HG03135 (cell line): ENCODE measurements around the gene WDR64.
"Not testable (repeated sequence)": the region's sequence is repeated elsewhere in the genome, so short reads cannot be mapped to it uniquely, and the experiment has no call there.

Experiments used
- ATAC-seq: cut with Tn5 transposase; IDR thresholded peaks from one replicate; pipeline ENCODE4 v1.9.1; 2021; ENCODE audit warnings: mild to moderate bottlenecking, moderate library complexity; ENCODE audit not compliant: unreplicated experiment

WDR64 gene

DNA sequence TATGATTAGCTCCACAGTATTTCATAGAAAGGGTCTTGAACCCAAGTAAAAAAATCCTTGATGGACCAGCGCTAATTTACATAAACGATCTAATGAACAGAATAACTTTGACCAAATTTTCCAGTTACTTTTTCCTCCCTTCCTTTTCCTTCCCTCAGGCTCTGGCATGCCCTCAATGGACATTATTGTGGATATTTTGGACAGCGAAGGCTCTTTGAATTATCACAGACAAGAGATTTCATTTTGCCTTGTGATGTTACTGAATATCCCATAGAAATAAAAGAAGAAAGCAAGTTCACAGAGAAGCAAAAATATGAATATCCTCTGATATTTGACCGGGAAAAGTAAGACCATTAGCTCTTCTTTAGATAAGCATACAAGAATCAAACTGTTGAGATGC lies 135.6 kb downstream of the WDR64 start:
- no peak for ATAC-seq

DNA sequence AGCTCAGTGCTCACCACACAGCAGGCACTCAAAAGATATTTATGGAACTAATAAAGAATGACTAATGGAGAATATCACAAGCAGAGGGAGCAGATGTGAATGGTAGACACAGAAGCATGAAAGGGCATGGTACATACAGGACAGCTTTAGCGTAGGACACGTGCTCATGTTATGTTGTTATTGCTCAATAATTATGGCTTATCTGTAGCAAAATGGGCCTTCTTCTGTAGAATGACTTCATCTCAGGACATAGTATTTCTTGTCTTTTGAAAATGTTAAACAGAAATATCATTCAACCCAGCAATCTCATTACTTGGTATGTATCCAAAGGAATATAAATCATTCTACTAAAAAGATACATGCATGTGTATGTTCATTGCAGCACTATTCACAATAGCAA lies 137.0 kb downstream of the WDR64 start:
- ATAC-seq, result no peak

DNA sequence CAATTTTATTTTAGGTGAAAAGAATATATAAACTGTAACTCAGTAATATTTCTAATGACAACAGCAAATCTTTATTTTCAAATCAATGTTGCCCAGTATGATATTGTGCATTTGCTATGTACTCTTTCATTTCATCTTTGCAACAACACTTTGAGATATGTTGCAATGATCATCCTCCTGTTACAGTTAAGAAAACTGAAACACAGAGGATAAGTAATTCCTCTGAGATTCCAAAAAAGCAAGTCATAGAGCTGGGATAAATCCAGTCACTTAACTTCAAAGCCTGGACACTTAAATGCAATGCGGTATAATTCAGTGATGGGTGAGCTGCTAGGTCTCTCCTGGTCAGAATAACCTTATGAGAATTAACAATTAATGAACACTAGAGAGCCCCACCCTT lies 147.3 kb downstream of the WDR64 start:
- no peak for ATAC-seq

DNA sequence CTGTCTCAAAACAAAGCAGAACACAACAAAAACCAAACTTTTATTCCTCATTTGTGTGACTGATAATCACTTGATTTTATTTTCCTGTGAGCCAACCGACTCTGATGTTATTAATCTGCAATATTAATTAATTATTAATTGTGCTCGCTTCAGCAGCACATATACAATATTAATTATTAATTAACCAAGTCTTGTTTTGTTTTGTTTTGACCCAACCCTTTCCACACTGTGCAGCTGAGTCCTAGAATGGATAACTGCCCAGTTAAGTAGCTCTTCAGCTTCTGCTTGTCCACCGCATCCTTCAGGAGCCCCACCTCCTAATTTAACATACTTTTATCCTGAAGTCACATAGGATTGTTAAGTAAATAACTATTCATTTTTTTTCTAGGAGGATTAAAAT lies 148.6 kb downstream of the WDR64 start:
- ATAC-seq, result no peak

DNA sequence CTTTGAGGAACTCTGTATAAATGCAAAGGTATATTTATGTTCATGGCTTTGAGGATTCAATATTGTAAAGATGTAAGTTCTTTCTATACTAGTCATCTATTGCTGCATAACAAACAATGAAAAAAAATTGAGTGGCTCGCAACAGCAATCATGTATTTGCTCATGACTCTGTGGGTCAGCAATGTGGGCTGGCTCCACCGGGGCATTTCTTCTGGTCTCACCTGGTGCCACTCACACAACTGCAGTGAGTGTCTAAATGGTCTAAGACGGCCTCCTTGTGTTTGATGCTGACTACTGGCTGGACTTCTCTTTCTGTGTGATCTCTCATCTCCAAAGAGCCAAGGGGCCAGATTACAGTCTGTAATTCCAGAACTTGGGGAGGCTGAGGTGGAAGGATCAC lies 150.8 kb downstream of the WDR64 start:
- ATAC-seq, result no peak

DNA sequence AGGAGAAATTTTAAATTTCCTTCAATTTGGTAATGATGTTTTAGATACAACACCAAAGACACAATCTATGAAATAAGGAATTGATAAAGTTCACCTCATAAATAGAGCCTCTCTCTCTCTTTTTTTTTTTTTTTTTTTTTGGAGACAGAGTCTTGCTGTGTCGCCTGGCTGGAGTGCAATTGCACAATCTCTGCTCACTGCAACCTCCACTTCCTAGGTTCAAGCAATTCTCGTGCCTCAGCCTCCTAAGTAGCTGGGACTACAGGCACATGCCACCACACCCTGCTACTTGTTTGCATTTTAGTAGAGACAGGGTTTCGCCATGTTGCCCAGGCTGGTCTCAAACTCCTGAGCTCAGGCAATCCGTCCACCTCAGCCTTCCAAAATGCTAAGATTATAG lies 152.6 kb downstream of the WDR64 start:
- ATAC-seq, result not testable (repeated sequence)

DNA sequence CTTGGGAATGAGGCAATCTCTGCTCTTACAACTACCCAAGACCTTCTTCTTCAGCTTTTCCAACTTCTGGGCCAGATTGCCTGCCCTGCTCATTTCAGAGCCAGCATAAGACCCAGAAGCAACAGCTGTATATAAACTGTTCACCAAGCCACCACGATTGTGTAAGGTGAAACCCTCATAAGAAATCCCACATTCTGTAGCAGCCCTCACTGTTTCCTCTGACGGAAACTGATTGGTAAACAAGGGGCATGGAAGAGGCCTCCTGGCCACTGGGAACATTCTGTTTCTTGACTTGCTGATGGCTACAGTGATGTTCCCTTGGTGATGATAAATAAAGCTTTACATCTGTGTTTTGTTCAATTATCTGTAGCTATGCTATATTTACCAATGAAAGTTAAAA lies 156.2 kb downstream of the WDR64 start:
- ATAC-seq, result no peak

DNA sequence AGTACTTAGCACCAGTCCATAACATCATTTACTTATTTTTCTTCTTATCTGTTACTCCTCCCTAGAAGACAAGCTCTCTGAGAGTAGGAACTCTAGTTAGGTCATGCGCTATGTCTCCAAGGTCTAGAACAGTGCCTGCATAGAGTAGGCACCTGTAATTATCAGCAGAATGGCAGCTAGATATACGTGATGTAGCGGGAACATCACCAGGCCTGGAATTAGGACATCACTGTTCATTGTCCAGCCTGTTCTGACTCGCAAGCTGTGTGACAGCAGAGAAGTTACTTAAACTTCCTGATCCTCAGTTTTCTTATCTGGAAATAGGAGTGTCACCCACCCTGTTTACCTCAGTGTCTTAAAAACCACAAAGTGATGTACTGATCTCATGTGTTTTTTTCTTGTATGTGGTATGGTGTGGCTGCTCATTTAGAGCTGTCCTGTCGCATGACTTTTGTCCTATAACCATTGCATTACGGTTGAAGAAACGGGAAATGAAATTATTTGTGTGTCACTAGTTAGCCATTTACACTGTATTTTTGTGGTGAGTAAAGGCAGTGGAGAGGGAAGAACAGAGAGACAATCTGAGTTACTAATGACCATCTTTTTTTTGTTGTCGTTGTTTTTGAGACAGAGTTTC lies 158.8 kb downstream of the WDR64 start:
- ATAC-seq, result no peak

DNA sequence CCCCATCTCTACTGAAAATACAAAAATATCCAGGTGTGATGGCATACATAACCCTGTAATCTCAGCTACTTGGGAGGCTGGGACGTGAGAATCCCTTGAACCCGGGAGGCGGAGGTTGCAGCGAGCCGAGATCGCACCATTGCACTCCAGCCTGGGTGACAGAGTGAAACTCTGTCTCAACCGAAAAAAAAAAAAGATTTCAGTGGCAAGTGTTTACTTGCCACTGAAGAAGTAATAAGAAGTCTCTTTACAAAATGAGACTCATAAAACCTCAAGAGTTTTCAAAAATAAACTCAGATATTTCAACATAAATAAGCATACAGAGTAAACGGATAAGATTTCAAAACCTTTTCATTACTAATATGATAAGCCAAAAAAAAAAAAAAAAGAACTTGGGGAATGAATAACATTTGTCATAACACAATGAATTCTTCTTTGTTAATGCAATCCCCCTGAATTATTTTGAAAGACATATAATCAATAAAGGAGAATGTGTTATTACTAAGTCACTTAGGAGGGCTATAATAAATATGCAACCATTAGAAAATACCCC lies 161.8 kb downstream of the WDR64 start:
- ATAC-seq, result no peak

DNA sequence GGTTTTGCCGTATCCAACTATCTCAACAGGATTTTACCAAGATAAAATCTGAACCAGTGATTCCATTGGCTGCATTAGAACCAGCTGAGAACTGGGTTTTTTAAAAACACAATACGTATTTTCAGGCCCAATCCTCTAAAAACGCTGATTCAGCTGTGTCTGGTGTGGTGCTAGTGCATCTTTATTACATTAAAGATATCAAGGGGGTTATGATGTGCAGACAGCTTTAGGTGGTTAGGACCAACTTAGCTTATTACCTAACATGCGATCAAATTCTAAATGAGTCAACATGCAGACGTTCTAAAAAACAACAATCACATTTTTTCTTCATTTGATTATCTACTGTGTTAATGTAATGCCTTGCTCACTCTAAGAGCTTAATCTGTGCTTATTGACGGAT lies 163.9 kb downstream of the WDR64 start:
- no peak for ATAC-seq

DNA sequence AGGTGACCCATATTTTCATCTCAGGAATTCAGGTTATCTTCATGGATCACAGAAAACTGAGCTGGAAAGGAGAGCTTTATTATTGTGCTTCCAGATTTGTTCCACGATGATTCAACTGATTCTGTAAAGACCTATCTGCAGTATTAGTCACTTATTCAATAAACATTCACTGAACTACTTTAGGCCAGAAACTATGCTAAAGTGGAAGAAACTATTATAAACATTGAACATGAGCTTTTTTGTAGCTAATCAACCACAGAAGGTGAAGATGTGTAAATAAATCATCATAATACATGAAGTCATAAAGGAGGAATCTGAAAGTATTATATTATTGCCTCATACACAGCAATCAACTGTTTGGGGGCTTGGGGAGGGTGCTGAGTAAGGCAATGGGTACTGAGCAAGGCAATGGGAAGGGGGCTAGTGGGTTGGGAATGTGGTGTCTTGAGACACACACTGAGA lies 165.3 kb downstream of the WDR64 start:
- ATAC-seq, result no peak

DNA sequence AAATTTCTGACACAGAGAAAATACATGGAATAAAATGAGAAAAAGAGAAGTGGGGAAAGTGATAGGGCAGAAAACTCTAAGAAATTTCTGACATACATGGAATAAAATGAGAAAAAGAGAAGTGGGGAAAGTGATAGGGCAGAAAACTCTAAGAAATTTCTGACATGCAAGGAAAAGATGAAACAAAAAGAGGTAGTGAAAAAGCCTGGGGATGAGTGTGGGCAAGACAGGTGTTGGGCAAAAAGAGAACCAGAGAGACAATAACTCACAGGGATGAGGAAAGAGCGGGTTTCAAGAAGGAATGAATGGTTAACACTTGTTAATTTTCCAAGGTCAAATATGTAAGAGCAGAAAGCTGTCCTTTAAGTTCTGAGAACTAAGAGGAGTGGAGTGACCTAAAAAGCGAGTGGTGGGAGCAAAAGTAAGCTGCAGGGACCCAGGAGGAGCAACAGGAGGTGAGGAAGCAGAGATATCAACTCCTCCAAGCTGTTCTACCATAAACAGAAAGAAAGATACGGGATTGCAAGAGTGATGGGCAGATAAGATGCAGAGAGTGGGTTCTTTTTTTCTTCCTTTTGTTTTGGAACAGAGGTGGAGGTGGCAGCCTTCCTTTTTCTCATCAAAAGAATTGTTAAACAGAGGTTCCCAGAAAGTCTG lies 166.0 kb downstream of the WDR64 start:
- no peak for ATAC-seq

DNA sequence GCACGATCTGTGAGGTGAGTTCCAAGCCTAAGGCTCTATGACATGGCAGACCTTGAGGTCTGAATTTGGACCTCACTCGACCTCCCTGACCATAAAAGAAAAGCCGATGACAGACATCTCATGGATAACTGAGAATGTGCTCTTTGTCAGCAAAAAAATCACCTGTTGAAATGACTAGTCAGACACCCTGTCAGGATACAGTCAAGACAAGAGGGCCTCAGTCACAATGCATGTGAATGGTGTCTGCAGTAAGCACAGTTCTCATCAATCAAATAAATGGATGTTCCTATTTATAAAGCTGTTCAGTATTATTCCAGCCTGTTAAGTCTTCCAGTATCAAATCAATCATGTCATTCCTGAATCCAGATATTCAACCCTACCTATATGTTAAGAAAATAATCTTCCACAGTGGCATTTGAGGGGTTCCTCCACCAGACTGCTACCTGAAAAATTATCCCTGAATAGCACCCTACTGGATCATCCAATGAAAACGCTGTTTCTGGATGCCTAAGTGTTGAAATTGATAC lies 167.3 kb downstream of the WDR64 start:
- no peak for ATAC-seq

DNA sequence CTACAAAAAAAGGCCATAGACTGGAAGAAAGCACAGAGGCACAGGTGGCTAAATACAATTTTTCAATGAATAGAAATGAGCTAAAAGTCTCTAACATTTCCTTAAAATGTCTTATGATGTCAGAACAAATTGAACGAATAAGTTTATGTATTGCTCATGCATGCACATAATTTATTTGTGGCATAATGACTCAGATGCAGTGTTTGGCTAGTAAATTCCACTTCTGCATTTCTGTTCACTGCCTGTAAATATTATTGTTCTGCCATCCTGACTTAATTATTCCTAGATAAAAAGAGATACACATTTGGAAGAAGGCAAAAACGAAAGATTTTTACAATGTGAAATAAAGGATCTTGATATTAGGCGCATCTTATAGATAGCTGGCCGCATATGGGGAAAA lies 169.3 kb downstream of the WDR64 start:
- ATAC-seq, result no peak

DNA sequence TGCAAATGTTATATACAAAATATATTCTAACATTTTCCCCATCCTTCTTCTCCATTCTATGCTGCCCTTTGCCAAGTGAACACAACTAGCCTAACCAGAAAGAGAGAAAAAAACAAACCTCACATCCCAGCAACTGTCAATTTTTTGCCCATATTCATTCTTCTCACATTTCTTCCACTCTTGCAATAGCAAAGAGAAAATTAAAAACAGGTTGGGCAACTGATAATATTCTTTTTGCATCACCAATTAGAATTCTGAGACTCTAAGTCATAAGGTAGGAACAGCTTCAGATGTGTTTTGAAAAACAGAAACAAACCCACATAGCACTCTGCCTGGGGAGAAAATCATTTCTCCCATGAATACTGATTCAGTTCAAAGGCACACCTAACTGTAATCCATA lies 170.8 kb downstream of the WDR64 start:
- no peak for ATAC-seq

DNA sequence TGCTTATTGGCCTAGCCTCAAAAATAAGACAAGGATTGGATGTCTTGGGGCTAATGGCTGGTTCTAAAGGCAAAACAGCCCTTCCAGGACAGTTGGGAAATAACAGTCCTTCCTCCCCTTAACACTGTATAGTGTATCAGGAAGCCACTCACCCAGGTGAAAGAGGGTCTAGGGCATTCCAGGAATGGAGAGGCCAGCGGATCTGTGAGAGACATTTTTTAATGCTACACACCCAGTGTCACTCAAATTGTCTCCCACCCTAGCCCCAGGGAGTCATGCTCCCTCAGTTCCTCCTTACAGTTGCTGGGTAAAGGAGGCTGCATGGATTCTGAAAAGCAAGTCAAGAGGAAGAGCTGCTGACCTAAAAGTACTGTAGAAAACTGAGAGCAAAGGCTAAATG lies 171.8 kb downstream of the WDR64 start:
- no peak for ATAC-seq

DNA sequence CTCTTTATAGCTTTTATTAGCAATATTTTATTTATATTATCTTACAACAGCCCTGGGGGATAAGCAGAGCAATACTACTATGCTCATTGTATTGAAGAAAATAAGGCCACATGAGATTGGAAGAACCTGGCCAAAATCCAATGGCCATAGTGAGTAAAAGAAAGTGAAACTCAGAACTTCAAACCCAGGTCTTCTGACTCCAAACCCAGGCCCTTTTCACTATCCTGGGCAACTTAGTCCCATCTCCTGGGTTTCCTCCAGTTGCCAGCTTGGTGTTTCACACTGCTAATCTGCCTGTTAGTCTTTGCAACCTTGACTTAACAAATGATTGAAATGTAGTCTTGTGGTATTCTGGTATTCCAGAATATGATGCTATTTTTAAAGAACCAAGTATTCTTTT lies 173.5 kb downstream of the WDR64 start:
- ATAC-seq, result no peak

DNA sequence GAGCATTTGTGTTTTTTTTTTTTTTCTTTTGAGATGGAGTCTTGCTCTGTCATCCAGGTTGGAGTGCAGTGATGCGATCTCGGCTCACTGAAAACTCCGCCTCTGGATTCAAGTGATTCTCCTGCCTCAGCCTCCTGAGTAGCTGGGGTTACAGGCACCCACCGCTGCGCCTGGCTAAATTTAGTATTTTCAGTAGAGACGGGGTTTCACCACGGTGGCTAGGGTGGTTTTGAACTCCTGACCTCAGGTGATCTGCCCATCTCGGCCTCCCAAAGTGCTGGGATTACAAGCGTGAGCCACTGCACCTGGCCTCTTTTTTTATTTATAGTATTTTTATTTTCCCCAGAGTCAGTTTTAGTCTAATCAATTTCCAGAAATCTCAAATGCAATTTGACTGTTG lies 174.5 kb downstream of the WDR64 start:
- ATAC-seq, result not testable (repeated sequence)

DNA sequence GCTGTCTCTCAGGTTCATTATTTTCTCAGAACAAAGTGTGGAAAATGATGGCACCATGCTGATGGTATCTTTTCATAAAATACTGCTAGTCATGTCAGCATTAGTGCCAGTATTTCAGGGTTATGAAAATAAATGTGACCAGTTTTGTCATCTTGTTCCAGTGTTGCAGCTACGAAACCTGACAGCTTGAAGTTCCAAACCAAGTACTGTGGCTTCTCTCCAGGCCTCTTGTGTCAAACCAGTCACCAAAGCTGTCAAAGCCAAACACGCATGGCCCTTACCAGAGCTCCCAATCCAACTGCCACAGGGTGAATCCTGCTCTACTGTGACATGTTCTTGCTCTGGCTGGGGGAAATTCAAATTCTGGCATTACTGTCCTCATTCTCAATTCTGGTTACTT lies 175.2 kb downstream of the WDR64 start:
- no peak for ATAC-seq

DNA sequence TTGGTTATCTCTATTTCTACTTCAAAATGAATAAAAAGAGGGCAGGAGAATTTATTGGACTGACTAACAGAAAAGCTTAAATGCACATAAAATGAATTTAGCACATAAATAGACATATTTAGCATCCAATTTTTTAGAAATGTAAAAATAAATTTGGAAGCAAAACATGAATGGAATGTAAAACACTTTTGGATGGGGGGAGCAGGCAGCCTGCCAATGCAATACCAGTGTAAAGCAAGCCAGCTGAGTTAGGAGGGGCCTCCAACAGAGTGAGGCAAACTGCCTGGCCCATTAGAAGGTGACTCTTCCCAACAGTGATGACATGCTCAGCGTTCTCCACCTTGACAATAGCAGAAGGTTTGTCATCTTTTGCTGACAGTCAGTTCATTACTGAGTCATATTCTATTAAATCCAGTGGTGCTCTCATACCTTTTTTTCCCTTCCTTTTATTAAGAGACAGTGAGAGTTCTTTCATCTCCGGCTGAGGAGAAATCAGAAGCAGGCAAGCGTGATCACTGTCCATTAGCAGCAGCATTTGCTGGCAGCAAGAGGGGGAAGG lies 176.5 kb downstream of the WDR64 start:
- no peak for ATAC-seq

DNA sequence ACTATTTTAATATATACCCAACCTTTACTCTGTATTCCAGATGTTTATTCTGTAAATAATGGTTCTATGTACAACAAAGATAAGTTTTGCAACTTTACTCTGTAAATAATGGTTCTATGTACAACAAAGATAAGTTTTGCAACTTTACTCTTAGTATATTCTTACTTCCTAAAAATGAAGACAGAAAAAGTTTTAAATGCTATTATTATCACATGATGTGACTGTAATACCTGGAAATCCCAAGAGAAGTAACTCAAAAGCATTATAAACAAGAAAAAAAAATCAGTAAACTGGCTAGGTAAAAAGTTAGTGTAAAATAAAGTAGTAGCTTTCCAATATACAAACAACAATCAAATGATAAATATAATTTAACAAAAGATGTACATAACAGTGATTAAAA lies 177.4 kb downstream of the WDR64 start:
- ATAC-seq, result no peak

DNA sequence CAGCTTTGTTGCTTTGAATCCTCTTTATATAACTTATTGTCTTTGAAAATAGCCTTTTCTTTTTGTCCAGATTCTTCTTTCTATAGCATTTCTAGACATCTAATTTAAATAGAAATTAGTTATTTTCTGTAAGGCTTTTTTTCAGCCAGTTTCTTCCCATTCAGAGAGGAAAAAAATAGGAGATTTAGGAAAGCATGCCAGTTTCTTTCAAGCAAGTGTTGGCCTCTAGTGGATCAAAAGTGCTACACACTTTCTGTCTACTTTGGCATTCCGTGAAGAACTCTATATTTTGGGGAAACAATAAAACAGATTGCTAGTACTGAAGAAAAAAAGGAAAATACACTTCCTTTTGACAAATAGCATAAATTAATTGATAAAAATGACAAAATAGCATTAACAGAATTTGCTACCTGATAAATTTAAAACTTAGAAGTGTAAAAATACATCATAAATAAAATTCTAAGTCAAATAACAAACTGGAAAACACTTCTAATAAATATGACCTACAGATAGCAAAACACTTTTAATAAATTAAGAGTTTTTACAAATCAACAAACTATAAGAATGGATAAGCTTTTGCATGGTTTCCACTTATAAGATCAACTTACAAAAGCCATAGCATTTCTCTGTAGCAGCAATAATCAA lies 182.8 kb downstream of the WDR64 start:
- no peak for ATAC-seq
